Hindlimb muscle (tissue), 1 donor: ENCODE results near the gene ACAA1. TPM values are rescaled to one million over a fixed set of nuclear protein-coding genes. Genes with fewer than 3 reads are reported as not detected.
"Not testable (repeated sequence)": the region's sequence is repeated elsewhere in the genome, so short reads cannot be mapped to it uniquely, and the experiment has no call there.

Experiments used
- DNase-seq: peaks from one replicate; pipeline ENCODE4 v3.0.0-alpha.2; 2013
- polyA plus RNA-seq: library from polyadenylated mRNA; unstranded; fragments of 120-200 nt; gene quantifications from one replicate; pipeline ENCODE4 v1.2.1, GENCODE V29; 2013; ENCODE audit not compliant: insufficient read length

The ACAA1 gene
- polyA plus RNA-seq, 1 donor, result 34.6 TPM

DNA sequence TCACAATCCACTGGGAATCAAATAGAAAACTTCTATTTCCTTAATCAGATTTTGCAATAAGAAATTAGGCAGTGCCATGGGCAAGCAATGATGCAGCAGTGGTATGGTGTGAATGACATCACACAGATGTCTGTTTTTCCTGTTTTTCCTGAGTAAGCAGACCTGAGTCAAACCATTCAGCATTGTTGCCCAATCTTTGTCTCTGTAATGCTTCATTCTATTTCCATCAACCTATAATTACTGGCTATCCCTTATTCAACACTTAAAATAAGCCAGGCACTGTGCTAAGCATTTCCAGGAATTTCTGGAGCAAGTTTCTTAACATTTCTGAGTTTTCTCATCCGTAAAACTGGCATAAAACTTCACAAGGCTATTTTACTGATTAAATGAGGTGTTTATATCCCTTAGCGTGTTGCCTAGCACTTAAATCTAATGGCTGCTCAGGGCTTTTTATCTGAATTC, 17.1 kb upstream of the ACAA1 start:
- no peak for DNase-seq

DNA sequence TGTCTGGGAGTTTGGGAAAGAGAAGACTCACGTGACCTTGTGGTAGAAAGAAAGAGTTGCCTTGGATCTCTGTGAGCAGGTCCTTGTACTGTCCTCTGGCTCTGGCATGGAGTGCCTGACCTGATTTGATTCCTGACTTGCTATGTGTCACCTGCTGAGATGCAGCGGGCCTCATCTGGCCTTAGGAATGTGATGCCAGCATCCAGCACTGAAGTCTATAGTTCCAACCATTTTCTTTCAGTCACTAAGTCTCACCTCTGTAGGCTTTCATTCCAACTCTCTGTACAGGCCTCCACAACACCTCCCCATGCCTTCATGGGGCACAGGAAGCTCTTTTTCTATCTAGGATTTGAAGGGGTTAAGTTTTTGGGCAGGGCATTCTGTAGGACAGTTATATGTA, 16.3 kb upstream of the ACAA1 start:
- no peak for DNase-seq

DNA sequence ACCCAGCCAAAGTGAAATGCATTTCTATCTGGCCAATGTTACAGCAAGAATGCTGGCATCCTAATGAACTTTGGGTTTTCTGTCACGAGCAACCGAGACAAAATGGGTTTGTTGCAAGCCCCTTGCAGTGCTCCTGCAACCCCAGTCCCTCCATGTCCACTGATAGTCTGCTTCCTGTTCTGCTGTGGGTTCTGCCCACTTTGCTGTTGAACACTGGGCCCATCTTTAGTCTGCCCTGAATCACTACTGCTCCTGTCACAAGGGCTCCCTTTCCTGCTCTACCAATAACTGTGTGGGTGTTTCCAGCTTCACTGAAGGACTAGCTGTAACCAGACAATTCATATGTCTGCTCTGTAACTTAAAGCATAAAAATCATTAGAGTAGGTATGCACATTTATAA, 15.7 kb upstream of the ACAA1 start:
- no peak for DNase-seq

DNA sequence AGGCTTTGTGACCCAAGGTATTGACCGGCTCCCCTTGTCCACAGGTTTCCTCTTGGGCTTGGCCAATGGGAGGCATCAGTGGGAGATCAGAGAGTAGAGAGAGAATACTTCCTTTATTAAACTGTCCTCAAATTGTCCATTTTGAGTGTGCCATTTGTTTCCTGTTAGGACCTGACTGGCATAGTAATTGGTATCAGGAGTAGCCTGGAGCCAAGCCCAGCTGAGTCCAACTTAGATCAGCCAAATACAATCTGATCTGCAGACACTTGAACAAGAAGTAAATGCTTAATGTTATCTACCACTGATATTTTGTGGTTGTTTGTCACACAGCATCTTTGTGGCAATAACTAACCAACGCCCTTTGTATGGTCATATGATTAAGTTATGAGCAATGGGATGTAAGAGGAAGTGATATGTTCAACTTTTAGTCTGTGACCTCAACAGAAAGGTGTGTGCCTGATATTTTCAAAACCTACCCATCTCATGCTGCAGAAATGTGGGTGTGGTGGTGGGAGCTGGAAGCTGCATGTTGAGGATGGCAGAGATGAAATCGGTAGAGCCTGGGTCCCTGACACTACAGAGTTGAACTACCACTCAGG, 14.8 kb upstream of the ACAA1 start:
- DNase-seq, result no peak

DNA sequence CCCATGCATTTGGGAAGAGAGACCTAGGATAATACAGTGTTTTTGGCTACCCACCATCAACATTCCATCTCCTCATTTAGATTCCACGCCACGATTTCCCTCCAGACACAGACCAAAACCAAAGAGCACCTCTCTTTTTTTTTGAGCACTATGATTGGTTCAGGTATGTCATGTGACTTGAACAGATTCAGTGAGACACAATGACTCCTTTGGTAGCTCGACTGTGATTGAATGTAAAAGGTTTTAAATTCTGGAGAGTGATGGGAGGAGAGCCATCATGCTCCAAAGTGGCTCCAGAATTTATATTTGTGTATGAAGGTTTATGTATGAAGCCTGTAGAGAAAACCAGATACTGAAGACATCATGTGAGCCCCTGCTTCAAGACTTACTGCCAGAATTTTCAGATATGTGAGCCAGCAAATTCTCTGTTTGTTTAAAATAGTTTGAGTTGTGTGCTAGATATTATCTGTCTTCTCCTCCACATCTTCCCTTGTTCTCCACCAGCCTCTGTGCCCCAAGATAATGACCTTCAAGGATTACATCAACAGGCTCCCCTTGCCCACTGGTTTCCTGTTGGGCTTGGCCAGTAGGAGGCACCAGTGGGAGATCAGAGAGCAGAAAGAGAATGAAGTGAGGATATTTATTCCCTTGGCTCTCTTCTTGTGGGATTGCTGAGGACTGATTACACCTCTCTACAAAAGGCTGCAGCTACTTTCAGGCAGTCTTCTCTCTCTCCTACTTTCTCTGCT, 14.0 kb upstream of the ACAA1 start:
- DNase-seq, result no peak

DNA sequence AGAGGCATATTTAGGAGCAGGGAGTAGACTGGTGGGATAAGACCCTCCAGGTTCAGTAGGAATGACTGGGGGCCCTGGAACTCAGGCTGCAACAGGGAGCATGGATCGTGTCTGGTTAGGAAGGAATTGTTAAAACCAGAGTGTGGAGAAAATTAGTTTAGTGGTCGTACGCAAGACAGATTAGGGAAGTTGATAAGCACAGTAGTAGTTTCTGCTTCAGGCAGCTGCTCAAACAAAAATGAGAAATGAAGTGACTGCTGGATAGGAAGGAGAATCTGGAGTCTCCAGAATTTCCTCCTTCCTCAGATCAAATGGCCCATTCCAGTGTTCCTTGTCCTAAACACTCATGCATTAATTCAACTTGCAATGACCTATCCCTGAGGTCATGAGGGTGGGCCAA, 12.8 kb upstream of the ACAA1 start:
- DNase-seq, result no peak

DNA sequence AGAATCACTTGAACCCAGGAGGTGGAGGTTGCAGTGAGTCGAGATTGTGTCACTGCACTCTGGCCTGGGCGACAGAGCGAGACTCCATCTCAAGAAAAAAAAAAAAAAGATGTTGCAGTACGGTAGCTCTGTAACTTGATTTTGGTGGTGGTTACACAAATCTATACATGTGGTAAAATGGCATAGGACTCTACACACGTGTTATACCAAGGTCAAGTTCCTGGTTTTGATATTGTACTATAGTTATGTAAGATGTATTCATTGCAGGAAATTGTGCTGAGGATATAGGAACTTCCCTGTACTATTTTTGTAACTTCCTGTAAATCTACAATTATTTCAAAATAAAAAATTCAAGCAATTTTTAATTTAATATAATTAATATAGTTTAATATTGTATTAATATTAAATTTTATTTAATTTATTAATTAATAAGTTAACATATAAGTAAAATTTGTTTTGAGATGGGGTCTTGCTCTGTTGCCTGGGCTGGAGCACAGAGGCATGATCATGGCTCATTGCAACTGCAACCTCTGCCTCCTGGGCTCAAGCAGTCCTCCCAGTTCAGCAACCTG, 11.5 kb upstream of the ACAA1 start:
- no peak for DNase-seq

DNA sequence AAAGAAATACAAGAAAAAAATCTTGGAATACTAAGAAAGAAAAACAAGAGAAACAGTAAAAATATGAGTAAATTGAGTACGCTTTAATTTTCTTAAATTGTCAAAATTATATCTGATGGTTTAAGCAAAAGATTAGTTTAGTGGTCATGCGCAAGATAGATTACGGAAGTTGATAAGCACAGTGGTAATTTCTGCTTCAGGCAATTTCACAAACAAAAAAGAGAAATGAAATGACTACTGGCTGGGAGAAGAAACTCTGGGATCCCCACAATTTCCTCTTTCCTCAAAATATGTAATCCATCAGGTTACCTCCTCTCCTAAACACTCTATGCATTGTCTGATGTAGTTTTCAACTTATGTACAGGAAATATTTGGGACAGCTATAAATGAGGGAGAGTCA, 10.5 kb upstream of the ACAA1 start:
- no peak for DNase-seq

DNA sequence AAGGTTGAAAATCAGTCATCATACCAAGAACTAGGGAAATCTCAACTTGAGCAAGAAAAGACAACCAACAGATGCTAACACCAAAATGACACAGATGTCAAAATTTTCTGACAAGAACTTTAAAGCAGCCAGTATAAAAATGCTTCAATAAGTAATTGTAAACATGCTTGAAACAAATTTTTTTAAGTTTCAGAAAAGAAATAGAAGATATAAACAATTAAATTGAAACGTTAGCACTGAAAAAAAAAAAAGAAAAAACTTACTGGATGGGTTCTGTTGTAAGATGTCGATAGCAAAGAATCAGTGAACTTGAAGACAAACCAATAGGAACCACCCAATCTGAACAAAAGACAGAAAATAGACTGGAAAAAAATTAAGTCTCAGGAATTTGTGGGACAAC, 9.6 kb upstream of the ACAA1 start:
- DNase-seq, result no peak

DNA sequence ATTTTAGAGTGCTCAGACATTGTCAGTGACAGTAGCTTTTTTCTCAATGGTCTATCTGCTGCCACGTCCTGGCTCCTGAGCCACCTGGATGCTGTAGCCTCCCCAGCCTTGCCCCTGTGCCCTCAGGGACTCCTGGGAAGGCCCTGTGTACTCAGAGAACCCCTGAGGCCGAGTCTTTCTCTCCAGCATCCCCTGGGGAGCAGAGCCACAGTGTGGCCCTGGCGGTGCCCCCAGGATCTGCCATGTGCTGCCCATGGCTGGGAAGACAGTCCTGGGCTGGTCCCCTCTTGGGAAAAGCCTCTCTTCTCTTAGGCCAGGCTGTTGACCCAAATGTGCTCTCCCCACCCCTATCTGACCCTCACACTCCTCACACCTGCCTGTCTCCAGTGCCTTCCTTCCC, 6.6 kb upstream of the ACAA1 start:
- DNase-seq, result no peak

DNA sequence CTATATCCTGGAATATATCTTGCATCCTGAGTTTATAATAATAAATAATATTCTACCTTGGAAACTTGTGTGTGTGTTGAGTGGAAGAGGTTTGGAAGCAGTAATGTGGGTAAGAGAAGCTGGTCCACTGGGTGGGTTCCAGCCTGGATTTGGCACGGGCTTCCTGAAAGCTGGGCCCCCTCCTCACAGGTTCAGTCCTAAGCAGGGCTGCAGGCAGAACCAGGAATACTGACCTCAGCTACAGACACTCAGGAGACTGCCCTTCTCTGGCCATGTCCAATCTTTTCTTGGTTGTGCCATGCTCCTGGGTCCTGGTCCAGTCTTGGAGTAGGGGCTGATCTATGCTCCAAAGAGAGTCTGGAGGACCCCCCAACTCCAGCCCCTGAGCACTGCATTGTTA, 6.0 kb upstream of the ACAA1 start:
- DNase-seq, result no peak

DNA sequence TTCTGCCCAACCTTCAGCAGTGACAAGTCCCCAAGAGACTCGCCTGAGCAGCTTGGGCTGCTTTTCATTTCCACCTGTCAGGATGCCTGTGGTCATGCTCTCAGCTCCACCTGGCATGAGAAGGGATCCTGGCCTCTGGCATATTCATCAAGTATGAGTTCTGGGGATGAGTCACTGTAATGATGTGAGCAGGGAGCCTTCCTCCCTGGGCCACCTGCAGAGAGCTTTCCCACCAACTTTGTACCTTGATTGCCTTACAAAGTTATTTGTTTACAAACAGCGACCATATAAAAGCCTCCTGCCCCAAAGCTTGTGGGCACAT, 5.0 kb upstream of the ACAA1 start:
- no peak for DNase-seq

DNA sequence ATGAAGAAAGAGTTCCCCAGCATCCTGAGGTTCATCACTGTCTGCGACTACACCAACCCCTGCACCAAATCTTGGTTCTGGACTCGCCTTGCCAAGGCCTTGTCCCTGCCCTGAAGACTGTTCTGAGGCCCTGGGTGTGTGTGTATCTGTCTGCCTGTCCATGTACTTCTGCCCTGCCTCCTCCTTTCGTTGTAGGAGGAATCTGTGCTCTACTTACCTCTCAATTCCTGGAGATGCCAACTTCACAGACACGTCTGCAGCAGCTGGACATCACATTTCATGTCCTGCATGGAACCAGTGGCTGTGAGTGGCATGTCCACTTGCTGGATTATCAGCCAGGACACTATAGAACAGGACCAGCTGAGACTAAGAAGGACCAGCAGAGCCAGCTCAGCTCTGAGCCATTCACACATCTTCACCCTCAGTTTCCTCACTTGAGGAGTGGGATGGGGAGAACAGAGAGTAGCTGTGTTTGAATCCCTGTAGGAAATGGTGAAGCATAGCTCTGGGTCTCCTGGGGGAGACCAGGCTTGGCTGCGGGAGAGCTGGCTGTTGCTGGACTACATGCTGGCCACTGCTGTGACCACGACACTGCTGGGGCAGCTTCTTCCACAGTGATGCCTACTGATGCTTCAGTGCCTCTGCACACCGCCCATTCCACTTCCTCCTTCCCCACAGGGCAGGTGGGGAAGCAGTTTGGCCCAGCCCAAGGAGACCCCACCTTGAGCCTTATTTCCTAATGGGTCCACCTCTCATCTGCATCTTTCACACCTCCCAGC, 4.4 kb upstream of the ACAA1 start:
- DNase-seq, result no peak

DNA sequence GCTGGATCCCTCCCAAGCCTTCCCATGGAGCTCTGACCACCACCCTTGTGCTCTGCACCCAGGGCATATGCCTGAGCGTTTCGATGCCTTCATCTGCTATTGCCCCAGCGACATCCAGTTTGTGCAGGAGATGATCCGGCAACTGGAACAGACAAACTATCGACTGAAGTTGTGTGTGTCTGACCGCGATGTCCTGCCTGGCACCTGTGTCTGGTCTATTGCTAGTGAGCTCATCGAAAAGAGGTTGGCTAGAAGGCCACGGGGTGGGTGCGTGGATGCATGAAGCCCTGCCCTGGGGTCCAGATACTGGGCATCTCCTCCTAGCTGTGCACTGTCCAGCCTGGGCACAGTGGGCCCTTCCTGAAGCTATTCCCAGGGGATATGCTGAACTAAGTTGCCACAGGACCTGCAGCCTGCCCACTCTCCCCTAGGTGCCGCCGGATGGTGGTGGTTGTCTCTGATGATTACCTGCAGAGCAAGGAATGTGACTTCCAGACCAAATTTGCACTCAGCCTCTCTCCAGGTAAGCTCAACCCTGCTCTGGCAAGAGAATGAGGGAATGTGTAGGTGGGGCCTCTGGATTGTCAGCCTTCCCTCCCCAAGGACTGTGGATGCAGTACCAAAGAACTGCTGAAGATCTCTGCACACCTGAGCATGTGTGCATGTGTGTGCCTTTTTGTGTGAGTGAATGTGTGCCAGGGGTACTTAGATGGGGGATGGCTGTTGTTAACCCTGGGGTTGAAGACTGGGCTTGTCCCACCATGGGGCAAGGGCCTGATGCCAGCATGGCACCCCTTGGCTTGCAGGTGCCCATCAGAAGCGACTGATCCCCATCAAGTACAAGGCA, 3.6 kb upstream of the ACAA1 start:
- no peak for DNase-seq

DNA sequence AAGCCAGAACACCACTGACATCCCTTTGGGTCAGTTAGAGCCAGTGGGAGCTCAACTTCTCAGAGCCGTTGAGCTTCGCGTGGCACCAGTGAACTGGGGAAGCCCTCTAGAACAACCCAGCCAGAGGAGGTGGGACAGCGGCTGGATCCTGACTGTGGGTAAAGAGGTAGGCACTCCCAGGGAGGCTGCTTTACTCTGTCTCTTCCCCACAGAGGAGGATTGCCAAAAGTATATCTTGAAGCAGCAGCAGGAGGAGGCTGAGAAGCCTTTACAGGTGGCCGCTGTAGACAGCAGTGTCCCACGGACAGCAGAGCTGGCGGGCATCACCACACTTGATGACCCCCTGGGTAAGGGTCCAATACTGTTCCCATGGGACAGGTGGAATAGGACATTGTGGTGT, 2.7 kb upstream of the ACAA1 start:
- DNase-seq, result no peak

DNA sequence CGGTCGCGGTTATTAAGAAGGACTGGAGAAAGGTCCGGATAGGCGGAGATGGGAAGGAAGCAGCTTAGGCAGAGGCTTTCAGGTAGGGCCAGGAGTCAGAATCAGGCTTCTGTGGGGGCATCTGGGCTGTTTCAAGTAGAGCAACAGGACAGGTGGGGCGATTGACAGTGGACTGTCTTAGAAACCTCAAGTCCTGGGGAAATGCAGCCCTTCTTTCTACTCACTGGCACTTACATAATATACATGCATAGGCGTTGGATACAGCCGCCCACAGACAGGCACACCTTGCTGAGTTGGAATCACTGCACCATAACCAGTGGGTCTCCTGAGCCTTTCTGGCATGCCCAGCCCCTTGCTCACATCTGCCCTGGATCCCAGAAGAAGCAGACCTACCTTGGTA, 2.3 kb upstream of the ACAA1 start:
- no peak for DNase-seq

DNA sequence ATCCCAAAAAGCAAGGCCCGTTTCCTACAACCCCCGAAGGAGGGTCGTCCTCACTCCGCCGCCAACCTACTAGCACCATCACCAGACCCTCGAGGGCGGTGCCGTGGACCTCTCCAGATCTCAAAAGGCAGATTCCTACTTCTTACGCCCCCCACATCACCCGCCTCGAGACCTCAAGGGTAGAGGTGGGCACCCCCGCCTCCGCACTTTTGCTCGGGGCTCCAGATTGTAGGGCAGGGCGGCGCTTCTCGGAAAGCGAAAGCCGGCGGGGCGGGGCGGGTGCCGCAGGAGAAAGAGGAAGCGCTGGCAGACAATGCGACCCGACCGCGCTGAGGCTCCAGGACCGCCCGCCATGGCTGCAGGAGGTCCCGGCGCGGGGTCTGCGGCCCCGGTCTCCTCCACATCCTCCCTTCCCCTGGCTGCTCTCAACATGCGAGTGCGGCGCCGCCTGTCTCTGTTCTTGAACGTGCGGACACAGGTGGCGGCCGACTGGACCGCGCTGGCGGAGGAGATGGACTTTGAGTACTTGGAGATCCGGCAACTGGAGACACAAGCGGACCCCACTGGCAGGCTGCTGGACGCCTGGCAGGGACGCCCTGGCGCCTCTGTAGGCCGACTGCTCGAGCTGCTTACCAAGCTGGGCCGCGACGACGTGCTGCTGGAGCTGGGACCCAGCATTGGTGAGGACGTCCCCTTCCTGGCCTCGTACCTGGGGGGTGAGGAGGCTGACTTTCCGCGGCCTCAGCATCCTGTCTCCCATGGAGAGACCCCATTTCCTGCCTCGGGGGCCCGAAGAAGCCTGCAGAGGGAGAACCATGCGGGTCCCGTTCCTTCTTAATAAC, 1.6 kb upstream of the ACAA1 start, which contains the start of gene MYD88:
MYD88 (plus strand) TSS at position 313 of the 842 bp plus-strand sequence; CDS start at position 353, 40 bp downstream.
- DNase-seq, result peak; percentile 72

DNA sequence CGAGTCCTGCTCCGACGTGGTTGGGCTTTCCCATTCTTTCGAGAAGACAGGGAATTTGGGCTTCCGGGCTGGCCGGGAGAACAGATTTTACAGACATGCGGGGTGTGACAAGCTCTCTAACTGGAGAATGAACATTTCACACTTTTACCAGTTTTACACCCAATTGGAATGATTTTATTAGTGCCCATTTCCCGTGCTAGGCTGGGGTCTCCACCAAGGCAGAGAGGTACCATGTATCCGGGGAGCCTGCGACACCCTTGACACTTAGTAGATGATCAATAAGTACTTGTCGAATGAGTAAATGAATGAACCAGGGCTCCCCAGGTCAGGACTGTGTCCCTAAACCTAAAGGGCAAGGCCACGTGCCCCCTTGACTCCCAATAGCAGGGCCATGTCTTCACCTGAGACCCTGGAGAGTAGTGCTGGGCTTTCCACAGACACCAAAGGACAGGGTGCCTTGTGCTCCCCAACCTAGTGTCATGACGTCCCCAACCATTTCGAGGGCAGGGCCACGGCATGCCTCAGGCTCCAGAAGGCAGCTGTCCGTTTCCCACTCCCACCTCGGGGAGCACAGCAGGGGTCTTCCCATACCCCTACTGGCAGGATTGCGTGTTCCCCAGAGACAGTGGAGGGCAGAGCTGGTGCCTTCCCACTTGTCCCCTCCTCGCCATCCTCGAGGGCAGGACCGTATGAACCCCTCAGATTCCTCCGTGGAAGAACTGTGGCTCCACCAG, 855 bp upstream of the ACAA1 start:
- DNase-seq, result no peak

DNA sequence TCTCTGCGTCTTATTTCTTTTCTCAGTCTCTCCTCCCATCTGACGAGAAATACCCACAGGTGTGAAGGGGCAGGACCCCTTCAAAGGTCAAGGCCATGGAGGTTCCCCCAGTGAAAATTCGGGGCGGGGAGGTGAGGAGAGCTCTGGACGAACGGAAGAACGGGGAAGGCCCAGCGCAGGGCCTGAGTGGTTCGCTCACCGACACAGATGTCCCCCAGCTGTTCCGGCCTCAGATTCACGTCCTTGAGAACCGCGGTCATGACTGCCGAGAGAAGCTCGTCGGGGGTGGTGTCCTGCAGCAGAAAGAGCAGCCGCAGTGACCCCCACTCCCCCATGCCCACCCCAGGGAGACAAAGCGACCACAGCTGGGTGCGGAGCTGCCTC, 542 bp downstream of the ACAA1 start:
- peak; percentile 15 for DNase-seq

DNA sequence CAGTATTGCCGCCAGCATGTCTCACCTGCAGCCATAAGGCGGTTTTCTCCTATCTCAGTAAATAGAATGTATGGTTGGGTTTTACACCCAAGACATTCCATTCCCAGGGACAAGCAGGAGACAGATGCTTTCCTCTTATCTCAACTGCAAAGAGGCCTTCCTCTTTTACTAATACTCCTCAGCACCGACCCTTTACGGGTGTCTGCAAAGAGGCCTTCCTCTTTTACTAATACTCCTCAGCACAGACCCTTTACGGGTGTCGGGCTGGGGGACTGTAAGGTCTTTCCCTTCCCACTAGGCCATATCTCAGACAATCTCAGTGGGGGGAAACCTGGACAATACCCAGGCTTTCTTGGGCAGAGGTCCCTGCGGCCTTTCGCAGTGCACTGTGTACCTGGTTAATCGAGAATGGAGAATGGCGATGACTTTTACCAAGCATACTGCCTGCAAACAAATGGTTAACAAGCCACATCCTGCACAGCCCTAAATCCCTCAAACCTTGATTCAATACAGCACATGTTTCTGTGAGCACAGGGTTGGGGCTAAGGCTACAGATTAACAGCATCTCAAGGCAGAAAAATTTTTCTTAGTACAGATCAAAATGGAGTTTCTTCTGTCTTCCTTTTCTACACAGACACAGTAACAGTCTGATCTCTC, 1.2 kb downstream of the ACAA1 start:
- not testable (repeated sequence) for DNase-seq
